GM19238 (cell line): ENCODE results near the gene CPLX3.

ENCODE experiments used
- DNase-seq: peaks from one replicate; pipeline ENCODE4 v3.0.0; 2011; ENCODE audit warnings: low spot score; ENCODE audit not compliant: insufficient read length

CPLX3 gene

DNA sequence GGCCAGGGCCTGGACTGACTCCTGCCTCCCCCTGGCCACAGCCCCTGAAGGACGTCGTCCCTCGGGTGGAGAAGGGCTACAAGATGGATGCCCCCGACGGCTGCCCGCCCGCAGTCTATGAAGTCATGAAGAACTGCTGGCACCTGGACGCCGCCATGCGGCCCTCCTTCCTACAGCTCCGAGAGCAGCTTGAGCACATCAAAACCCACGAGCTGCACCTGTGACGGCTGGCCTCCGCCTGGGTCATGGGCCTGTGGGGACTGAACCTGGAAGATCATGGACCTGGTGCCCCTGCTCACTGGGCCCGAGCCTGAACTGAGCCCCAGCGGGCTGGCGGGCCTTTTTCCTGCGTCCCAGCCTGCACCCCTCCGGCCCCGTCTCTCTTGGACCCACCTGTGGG, 24.1 kb upstream of the CPLX3 start:
- no peak for DNase-seq

DNA sequence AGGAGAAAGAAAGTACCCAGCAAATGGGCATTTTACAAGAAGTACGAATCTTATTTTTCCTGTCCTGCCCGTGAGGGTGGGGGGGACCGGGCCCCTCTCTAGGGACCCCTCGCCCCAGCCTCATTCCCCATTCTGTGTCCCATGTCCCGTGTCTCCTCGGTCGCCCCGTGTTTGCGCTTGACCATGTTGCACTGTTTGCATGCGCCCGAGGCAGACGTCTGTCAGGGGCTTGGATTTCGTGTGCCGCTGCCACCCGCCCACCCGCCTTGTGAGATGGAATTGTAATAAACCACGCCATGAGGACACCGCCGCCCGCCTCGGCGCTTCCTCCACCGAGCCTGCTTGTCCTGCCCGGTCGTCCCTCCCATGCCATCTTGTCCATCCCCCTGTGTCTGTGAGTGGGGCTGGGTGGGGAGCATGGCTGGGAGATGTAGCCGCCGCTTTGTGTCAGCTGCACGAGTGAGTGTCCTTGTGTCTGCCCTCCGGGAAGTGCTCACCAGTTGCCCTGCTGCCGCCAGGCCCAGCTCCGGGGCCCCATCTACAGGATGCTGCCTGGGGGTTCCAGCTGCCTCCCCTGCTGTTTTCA, 23.5 kb upstream of the CPLX3 start:
- DNase-seq, result no peak

DNA sequence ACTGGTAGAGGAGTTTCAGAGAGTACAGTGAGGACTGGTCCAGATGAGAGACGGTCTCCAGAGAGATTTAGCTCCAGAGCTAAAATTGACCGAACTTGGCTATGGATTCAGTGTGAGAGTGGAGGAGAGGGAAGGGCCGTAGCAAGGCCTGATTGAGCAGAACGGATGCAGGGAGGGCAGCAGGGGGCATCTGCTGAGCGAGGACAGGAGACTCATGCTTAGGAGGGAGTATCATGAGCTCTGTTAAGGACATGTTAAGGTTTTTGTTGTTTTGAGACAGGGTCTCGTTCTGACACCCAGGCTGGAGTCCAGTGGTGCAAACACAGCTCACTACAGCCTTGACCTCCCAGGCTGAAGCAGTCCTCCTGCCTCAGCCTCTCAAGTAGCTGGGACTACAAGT, 21.5 kb upstream of the CPLX3 start:
- no peak for DNase-seq

DNA sequence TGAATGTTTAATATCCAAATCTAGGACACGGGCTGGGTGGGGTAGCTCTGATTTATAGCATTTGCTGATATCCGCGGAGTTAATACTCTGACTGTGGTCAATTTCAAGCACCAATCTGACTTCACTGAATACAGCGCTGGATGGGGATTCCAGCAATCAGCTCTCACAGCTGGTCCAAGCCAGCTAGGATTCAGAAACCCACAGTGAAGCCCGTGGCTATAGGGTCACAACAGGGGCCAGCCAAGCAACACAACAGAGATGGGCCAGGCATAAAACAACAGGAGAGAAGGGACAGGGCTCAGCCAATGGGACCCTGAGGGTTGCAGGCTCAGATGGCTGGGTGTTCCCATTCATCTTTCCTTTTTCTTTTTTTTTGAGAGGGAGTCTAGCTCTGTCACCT, 19.1 kb upstream of the CPLX3 start:
- DNase-seq, result no peak

DNA sequence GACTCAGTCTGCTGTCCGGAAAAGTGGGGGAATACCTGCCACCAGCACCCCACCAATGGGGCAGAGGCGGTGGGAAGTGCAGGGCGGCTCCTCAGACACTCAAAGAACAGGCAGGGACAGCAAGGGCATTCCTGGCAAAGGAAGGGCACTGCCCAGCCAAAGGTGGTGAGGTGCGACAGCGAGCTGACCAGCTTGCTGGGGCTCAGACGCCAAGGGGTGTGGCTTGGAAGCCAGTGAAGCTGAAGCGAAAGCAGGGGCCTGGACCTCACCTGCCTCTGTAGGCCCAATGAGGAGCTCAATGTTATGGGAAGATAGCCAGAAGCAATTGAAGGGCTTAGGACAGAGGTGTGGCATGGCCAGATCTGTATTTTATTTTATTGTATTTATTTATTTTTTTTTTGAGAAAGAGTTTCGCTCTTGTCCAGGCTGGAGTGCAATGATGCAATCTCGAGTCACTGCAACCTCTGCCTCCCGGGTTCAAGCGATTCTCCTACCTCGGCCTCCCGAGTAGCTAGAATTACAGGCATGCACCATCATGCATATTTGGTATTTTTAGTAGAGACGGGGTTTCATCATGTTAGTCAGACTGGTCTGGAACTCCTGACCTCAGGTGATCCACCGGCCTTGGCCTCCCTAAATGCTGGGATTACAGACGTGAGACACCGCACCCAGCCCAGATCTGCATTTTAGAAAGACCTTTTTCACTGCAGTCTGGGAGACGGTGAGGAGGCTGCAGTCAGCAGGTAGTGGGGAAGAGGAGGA, 18.2 kb upstream of the CPLX3 start:
- DNase-seq, result no peak

DNA sequence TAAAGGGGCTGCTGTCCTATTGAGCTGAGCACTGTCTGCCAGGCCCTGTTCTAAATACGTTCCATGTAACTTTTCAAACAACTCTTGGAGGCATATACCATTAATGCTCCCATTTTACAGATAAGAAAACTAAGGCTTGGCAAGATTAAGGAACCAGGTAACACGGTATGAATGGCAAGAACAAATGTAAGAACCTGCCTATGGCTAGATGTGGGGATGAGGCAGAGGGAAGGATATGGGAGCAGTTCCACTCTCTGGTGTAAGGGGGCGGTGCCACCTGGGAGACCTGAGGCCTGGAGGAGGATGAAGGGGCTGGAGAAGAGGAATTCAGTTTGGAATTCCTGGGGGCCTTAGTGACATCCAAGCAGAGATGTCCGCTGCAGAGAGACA, 17.6 kb upstream of the CPLX3 start:
- no peak for DNase-seq

DNA sequence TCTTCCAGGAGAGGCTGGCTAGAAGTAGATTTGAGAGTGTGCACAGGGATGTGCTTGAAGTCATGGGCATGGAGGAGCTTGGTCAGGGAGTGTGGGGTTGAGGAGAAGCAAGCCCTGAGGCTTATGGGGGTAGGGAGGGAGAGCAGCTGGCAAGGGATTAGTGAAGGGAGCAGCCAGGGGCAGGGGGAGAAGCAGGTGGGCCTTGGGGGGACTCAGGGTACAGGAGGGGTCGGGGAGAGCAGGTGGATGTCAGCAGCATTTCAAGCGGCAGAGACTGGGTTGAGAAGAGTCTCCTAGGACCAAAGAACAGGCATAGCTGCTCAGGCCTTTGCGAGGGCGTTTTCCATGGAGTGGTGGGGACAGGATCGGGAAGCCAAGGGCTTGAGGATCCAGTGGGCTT, 17.2 kb upstream of the CPLX3 start:
- no peak for DNase-seq

DNA sequence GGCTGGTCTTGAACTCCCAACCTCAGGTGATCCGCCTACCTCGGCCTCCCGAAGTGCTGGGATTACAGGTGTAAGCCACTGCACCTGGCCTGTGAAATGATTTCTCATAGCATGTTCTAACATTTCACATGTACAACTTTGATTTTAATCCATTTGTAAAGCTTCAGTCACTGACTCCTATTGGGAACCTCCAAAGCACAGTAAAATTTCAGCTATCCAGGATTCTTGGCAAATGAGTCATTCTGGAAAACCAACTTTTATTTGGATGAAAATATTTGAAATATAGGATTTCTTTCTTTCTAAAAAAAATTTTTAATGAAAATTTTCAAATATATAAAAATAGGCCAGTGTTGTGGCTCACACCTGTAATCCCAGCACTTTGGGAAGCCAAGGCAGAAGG, 16.5 kb upstream of the CPLX3 start:
- DNase-seq, result no peak

DNA sequence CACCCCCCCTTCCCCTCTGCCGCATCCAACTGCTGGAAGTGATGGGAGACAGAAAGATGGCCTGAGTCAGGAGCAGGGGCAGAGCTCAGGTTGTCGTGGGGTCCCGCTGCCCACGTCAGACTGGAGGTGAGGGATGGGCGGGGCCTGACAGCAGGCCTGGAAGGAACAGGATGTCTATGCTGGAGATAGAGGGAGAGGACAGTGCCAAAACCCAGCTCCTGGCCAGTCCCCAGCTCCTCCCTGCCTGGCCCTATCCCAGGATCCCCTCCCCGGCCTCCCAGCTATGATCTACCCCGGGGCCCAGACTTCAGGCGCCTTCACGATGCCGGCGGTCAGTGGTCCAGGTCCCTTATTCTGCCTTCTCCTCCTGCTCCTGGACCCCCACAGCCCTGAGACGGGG, 13.9 kb upstream of the CPLX3 start, which contains the start of gene LMAN1L:
Gene LMAN1L (plus strand): TSS at position 303 of the 400 bp plus-strand sequence. CDS start 20 bp downstream, at position 323.
- no peak for DNase-seq

DNA sequence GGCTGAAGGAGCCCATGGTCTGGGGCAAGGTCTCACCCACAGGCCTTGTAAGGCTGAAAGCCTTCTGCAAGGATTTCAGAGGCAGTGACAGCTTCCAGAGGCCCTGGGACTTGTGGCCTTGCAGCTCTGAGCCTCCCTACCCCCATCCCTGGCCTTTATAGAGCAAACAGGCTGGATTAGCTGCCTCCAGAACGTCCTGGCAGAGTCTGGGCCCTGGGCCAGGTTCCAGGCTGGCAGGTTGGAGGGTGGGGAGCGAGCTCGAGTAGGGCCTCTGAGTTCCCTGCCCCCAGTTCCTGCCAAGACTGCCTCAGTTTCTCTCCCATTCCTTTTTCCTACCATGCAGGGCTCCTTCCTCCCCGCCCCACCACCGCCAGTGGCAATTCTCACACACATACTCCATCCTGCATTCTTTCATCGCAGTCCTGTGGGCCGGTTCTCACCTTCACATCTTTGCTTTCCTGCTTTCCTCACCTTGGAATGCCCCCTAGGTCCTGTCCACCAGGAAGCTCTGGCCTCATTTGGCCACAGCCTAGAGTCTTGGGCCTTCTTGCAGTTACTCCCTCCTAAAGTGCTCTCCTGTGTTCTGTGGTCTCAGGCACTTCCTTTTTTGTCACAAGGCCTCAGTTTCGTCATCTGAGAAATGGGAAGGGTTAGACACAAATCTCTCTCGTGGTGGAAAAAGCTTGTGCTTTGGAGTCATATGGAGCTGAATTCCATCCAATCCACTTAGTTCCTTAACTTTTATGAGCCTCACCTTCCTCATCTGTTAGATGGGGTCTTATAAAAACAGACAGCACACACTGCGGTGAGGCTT, 11.1 kb upstream of the CPLX3 start:
- DNase-seq, result no peak

DNA sequence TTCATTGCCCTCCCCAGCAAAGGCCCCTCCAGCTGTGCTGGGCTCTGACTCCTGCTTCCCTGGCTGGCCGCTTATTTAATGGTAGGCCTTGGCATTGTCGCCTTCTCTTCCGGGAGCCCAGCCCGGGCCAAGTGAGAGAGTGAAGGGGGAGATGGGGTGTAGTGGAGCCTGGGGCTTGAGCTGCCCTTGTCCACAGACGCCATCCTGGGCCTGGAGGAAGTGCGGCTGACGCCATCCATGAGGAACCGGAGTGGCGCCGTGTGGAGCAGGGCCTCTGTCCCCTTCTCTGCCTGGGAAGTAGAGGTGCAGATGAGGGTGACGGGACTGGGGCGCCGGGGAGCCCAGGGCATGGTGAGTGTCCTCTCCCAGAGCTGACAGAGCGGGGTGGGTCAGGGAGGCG, 10.5 kb upstream of the CPLX3 start:
- no peak for DNase-seq

DNA sequence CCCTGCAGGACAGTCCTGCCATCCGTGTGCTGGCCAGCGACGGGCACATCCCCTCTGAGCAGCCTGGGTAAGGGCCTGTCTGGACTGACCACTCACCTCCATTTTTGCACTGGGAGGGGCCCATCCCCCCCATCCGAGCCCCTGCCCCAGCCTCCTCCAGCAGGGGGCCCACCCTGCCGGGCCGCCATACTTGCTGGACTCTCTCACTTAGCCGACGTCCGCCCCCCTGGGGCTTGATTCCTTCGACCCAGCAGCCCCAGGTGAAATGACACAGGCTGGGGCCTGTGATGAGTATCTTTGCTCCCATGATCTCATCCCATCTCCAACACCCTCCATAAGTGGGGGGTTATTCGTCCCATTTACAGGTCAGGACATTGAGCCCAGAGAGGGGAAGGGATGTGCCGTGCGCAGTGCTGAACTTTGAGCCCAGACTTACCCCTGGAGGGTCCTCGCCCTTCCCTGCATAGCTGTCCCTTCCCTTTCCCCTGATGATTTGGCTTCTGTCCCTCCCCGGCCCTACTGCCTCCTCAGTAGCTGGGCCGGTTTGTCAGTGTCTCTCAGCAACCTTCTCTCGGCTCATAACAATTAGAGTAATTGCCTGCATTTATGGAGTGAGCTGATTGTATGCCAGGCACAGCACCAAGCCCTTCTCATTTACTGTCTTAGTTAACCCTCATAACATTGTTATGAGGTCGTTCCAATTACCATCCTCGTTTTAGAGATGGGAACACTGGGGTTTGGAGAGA, 9.6 kb upstream of the CPLX3 start:
- DNase-seq, result no peak

DNA sequence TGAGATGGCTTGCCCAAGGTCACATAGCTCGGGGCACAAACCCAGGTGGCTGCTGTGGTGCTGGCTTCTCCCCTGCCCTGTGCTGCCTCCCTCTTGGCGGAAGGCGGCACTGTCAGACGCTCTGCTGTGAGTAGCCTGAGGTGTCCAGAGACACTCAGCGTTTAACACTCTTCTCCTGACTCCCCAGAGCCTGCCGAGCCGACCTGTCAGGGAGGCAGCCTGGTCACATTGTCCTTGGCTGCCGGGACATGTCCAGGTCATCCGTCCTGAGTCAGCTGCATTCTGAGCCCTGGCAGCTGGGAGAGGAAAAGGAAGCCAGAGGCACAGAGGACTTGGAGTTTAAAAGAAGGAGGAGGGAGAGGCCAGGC, 9.1 kb upstream of the CPLX3 start:
- DNase-seq, result no peak

DNA sequence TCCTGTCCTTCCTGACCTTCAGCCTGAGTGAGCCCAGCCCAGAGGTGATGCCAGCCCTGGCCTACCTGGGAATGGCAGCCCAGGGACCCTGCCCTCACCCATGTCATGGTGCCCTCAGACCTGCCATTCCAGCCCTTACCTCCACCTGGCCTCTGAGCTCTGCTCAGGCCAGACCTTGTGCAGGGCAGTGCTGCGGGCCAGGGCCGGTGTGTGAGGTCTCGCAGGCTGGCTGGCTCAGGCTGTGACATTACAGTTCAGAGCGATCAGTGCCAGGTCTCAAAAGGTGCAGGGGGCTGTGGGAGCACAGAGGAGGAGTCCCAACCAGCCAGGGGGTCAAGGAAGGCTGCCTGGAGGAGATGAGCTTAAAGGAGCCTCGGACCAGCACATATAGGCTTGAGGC, 6.4 kb upstream of the CPLX3 start:
- no peak for DNase-seq

DNA sequence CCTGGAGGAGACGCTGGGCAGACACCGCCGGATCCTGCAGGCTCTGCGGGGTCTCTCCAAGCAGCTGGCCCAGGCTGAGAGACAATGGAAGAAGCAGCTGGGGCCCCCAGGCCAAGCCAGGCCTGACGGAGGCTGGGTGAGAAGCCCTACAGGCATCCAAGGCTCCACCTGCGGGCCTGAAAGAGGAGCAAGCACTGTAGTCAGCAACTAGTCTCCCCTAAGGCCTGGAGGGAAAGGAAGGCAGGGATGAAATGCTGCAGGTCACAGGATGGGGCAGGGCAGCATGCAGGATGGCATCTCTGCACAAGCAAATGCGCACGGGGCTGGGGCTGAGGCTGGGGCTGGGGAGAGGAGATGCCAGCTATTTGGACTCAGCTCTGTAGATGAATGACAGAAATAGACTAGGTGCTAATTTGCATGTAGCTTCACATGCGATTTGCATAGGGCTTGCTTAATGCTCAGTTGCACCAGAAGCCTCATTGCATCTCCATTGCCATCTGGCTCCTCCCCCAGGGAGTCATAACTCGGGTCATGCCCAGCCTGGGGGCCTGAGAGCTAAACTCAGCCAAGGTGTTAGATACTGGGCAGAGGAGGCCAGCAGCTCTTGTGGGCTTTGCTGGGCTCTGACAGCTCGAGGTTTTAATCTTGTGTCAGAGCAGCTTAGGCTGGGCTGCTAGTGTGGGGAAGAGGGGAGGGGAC, 5.2 kb upstream of the CPLX3 start:
- peak; percentile 88 for DNase-seq

DNA sequence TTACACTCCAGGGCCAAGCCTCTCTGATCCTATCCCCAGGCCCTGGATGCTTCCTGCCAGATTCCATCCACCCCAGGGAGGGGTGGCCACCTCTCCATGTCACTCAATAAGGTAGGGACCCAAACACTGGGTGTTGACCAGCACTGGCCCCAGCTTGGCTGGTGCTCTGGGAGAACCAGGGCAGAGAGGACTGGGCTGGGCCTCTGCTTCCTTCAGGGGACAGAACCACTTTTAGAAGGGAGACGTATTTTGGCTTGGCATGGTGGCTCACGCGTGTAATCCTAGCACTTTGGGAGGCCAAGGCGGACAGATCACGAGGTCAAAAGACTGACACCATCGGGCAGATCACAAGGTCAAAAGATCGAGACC, 4.7 kb upstream of the CPLX3 start:
- DNase-seq, result no peak

DNA sequence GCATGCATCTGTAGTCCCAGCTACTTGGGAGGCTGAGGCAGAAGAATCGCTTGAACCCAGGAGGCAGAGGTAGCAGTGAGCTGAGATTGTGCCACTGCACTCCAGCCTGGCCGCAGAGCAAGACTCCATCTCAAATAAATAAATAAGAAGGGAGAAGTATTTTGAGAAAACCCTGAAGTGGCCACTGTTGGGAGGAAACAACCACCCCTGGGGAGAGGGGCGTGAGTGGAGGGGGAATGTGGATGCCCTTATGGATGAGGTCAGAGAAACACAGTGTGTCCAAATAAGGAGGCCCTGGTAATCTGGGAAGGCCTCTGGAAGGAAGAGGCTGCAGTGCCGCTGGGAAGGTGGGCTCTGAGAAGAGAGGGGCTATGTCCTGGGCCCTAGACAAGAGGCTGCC, 4.2 kb upstream of the CPLX3 start:
- DNase-seq, result no peak

DNA sequence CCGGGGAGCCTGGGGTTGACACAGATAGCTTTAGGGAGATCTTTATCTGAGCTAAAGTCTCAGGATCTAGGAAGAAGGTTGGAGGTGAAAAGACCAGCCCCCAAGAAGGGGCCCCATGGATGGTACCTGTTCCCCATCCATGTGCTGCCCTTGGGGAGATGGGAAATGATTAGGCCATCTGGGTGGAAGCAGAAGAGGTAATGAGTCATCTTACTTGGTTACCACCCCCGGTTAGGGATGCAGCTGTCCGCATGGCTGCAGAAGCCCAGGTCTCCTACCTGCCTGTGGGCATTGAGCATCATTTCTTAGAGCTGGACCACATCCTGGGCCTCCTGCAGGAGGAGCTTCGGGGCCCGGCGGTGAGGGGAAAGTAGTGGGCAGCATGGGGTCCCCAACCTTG, 3.1 kb upstream of the CPLX3 start:
- DNase-seq, result no peak

DNA sequence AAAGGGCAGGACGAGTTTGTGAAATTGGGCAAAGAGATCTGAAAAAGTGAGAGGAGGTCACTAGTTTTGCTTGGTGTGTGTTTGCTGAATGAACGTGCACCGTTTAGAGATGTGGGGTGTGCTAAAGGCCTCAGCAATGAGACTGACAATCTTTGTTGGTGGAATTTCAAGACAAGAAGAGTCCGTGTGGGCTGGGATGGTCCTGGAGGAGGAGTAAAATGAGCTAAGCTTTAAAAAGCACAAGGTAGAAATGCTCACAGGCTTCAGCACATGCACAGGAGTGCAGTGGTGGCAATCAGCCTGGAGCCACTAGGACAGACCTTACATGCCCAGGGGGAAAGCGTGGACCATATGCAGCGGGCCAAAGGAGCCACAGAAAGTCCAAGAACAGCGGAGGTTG, 1.5 kb upstream of the CPLX3 start:
- DNase-seq, result no peak

DNA sequence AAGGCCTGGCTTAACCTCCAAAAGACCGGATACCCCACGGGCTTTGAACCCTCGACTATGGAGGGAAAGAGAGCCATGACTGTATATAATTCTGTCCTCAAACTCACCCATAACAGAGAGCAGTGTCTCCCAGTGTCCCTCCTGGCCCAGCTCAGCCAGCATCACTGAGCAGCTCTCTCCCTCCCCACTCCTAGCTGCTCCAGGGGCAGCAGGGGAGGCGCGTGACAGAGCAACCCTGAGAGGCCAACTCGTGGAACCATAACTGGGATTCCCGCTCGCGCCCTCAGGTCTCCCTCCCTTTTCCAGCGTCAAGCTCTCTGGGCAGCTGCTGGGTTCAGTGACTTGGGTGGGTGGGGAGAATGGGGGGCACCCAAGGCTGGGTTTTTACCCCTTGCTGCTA, 561 bp upstream of the CPLX3 start:
- DNase-seq, result no peak

DNA sequence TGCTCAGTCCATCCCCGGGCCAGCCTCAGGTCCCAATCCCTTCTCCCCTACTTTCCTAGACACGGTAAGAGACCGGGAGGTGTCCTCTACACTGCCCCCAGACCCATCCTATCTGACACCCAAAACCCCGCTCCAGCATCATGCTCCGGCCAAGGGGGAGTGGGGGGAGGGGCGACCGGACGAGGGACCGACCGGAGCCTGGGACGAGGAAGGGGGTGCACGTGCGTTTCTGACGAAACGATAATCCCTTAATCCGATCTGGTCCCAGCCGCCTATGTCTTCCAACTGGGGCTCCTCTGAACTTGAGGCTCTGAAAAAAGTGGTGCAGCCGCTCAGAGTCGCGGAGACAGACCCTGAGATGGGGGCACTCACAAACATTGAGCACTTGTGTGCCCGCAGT, 494 bp downstream of the CPLX3 start:
- no peak for DNase-seq
